NCI-H1105 treated with DMSO at 0.1 percent for 48 hours (cell line): Measurements from ENCODE around the gene CROCC2.

Experiments used
- DNase-seq: peaks from one replicate; lab custom pipeline; 2025; lab: John Stamatoyannopoulos, UW

The CROCC2 gene

GRCh38 chr2:240906141-240906910 is at the start of gene CROCC2:
TSS of gene CROCC2 (plus strand) at chr2:240906336. CDS start at chr2:240906514, 178 bp downstream.
- no peak for DNase-seq

DNA sequence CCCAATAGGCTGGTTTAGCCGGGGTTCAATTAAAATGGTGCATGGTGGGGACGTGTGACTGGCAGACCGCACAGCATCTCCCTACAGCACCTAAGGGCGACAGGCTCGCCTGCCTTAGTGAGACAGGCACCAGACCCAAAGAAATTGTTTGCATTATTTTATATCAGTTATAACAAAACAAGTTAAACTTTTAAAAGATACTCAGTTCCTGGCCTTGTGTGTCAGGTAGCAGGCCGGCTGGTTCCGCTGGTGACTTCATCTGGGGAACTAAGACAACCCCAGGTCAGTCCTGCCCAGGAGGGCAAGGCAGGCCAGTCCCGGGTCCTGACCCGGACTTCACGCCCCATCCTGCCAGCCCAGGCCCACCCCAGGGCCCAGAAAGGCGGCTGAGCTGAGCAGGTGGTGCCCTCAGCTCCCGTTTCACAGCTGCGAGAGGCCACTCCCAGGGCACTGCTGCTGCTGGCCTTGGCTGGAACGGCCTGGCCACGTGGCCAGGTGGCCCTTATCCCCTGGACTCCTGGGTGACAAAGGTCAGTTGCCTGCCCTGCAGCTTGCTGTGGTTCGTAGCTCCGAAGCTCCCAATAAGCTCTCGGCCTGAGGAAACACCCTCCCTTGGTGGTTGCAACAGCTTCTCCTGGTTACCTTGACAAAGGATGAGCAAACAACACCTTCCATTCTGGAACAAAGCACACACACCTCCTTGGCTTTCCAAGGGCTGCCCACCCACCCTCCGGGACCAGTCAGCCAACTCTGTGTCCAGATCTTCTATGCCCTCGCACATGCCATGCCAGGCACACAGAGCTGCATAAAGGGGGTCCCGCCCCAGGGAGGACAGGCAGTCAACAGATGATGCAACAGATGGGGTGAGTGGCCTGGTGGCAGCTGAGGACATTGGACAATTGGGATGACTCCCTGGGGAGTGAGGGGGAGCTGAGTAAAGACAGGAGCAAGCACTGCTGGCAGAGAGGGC is 48.8 kb upstream of the CROCC2 start:
- no peak for DNase-seq

DNA sequence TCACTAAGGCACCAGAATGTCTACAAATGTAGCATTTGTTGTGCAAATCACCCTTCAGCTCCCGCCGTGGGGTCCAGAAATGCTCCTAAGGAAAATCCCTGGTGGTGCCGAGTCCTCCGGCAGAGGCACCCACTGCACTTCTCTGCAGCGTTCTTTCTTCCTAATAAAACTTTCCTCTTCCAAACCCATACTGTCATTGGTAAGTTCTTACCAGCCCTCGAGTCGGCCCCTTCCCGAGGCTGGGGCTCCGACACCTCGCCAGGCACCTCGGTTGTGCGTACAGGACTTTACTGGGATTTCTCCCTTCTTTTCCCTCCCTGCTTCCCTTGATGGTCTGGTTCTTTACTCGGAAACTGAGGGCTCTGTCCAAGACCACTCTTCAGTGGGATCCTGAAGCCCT is 47.8 kb upstream of the CROCC2 start:
- no peak for DNase-seq

- DNase-seq, result no peak
Observed at GRCh38 chr2:240858871-240859270, 47.3 kb upstream of the CROCC2 start.

GRCh38 chr2:240861547-240861946 is 44.6 kb upstream of the CROCC2 start:
- DNase-seq, result no peak

GRCh38 chr2:240864475-240864874 is 41.7 kb upstream of the CROCC2 start:
- DNase-seq, result no peak

- DNase-seq, result no peak
Observed at GRCh38 chr2:240865391-240865790, 40.7 kb upstream of the CROCC2 start.

- DNase-seq, result no peak
Observed at GRCh38 chr2:240868286-240869108, 37.6 kb upstream of the CROCC2 start, which contains the start of gene AGXT. TSS of gene AGXT (plus strand) at chr2:240868824. CDS start at chr2:240868866, 42 bp downstream.

DNA sequence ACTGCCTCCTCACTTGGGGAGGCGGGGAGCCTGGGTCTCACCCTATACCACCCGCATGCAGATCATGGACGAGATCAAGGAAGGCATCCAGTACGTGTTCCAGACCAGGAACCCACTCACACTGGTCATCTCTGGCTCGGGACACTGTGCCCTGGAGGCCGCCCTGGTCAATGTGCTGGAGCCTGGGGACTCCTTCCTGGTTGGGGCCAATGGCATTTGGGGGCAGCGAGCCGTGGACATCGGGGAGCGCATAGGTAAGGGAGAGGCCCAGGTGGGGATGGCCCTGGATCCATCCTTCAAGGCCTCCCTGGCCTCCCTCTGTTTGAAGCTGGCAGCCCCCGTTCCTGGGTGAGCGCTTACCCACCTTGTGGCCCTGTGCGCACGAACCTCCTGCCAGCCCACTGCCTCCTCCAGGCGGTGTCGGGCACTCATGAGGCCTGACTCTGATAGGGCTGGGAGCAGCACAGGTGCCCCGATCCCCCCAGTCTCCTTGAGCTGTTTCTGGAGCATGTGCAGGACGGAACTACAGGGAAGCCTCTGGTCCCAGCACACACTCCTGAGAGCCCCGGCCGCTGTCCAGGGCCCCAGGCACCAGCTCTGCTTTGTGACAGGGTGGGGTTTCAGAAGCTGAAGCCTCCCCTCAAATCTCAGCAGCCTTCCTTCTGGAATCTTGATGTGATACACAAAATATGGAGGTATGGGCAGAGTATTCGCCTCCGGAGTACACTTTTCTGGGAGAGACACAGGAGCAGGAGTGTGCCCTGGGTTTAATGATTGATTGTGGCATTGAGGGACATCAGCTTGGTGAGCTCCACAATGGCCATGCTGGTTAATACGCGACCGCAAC is 36.8 kb upstream of the CROCC2 start:
- no peak for DNase-seq

- DNase-seq, result no peak
Observed at GRCh38 chr2:240869956-240870875, 35.9 kb upstream of the CROCC2 start.

DNA sequence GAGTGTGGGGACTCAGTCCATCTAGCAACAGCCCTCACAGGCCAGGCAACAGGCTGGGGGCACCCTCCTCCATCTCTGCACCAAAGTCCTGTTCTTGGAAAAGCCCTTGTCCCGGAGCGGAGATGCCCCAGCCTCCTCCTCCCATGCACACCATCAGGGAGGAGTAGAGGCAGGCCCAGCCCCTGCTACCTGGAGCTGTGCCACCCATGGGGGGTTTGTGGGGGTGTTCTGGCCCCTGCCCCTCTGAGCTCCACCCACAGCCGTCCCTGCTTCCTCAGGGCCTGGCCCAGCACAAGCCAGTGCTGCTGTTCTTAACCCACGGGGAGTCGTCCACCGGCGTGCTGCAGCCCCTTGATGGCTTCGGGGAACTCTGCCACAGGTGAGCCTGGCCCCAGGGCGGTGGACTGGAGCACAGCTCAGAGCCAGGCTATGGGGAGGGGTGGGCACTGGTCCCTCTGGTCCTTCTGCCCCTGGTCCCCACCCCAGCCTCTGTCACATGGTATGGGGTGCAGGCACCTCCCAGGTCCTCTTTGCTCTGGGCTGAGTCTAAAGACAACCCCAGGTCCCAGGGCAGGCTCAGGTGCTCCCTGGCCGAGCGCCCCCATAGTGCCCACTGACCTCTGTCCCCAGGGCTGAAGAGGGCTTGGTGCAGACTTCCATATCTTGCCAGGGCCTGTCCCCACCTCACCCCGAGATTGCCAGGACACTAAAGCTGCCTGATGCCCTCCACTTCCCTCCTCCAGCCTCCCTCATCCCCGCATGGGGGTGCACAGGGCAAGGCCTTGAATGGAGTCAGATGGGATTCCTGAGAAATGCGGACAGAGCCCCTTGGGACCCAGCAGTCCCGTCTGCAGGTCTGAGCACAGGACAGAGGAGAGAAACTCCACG is 34.8 kb upstream of the CROCC2 start:
- DNase-seq, result no peak

- no peak for DNase-seq
Observed at GRCh38 chr2:240872317-240873097, 33.6 kb upstream of the CROCC2 start.

DNA sequence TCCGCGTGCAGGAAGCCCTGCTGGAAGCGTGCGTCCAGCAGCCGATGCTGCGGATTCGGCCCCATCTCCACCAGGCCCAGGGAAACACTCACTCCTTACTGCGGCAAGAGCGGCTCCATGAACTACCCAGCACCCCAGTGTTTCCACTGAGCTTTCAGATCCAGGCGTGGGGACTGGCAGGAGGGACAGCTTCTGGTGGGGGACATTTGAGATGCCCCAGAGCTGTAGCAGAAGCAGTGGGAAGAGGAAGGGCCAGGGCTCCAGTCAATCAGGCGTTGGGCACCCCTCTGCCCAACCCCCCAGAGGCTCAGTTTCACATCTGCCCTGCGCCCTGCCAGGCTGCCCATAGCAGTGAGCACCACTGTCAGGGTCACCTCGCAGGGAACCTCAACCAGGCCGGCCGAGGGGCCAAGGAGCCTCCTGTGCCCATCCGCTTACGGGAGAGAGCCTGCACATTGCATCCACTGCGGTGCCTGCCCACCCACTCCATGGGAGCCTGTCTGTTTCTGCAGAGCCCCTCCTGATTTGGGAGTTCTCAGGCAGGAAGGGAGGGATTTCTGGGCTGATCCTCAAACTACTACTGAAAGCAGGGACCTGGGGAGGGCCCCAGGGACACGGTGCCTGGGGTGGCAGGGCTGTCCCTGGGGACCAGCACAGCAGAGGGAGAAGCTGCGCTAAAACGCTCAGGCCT is 32.9 kb upstream of the CROCC2 start:
- no peak for DNase-seq

DNA sequence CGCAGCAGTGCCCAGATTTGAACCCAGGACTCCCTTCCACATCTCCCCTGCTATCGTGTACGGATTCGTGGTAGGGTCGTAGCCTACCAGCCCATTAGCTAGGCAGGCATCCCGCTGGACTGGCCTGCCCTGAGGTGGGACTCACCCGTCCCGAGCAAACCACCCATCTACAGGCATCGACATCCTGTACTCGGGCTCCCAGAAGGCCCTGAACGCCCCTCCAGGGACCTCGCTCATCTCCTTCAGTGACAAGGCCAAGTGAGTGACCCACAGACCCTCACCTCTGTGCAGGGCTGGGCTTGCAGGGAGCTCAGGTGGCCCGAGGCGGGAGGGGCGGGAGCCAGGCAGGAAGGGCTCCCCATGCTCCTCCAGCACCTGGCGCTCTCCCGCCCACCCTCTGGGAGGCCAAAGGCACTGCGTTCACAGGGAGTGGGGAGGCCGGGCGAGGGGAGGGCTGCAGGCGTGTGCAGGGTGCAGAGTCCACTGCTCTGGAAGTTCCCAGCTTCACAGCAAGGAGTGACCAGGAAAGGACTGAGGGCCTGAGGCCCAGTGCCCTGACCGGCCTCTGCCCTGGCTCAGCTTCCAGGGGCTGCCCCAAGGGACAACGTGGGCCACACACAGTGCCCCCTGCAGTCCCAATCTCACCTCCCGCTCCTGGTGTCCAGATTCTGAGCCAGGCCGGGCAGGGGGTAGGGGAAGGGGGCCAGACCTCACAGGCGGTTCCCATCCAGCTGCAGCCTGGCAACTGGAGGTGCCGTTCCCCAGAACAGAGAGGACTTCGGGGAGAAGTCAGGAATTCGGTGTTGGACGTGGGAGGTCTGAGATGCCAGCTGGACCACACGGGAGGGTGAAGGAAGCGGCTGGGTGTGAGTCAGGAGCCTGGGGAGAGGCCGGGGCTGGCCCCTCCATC is 32.1 kb upstream of the CROCC2 start:
- DNase-seq, result no peak

DNA sequence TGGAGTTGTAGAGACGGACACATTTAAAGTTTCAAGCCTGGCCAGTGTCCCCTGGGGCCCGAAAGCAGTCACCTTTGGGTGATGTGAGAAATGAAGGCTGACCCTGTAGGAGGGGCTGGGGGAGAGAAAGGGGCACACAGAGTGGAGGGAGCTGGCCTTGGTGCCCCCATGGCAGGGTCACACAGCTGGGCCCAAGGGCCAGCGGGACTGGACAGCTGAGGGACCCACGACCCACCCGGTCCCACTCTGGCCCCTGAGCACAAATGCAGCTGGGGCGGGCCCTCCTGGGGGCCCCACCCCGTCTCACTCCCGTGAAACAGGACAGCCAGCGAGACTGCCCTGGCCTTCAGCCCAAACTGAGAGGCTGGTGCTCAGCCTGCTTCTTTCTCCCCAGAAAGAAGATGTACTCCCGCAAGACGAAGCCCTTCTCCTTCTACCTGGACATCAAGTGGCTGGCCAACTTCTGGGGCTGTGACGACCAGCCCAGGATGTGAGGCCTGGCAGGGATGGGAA is 31.4 kb upstream of the CROCC2 start:
- no peak for DNase-seq
